Measurements from ENCODE around the gene NLGN1.

NLGN1 gene

GRCh38 chr3:174051191-174051590 lies 653.6 kb downstream of the NLGN1 start:
- H3K27ac ChIP-seq, result no peak overlapping the region
- TF ChIP-seq, protein P1, sequence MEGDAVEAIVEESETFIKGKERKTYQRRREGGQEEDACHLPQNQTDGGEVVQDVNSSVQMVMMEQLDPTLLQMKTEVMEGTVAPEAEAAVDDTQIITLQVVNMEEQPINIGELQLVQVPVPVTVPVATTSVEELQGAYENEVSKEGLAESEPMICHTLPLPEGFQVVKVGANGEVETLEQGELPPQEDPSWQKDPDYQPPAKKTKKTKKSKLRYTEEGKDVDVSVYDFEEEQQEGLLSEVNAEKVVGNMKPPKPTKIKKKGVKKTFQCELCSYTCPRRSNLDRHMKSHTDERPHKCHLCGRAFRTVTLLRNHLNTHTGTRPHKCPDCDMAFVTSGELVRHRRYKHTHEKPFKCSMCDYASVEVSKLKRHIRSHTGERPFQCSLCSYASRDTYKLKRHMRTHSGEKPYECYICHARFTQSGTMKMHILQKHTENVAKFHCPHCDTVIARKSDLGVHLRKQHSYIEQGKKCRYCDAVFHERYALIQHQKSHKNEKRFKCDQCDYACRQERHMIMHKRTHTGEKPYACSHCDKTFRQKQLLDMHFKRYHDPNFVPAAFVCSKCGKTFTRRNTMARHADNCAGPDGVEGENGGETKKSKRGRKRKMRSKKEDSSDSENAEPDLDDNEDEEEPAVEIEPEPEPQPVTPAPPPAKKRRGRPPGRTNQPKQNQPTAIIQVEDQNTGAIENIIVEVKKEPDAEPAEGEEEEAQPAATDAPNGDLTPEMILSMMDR (IDR thresholded peaks at IDR 0.05), result no peak
- no peak for TF ChIP-seq ZFX (IDR thresholded peaks at IDR 0.05; ENCODE audit: borderline replicate concordance)

GRCh38 chr3:174058804-174059203 lies 661.3 kb downstream of the NLGN1 start:
- no peak overlapping the region for H3K27ac ChIP-seq
- TF ChIP-seq ZFX (IDR thresholded peaks at IDR 0.05; ENCODE audit: borderline replicate concordance), result no peak
- TF ChIP-seq, protein P1 (IDR thresholded peaks at IDR 0.05), result no peak

GRCh38 chr3:174060431-174060830 lies 662.9 kb downstream of the NLGN1 start:
- H3K27ac ChIP-seq, result no peak overlapping the region
- no peak for TF ChIP-seq ZFX (IDR thresholded peaks at IDR 0.05; ENCODE audit: borderline replicate concordance)
- TF ChIP-seq, protein P1 (IDR thresholded peaks at IDR 0.05), result no peak

- no peak overlapping the region for H3K27ac ChIP-seq
- TF ChIP-seq, protein P1 (IDR thresholded peaks at IDR 0.05), result no peak
- no peak for TF ChIP-seq ZFX (IDR thresholded peaks at IDR 0.05; ENCODE audit: borderline replicate concordance)
These were observed 663.6 kb downstream of the NLGN1 start for GRCh38 chr3:174061162-174061561.

DNA sequence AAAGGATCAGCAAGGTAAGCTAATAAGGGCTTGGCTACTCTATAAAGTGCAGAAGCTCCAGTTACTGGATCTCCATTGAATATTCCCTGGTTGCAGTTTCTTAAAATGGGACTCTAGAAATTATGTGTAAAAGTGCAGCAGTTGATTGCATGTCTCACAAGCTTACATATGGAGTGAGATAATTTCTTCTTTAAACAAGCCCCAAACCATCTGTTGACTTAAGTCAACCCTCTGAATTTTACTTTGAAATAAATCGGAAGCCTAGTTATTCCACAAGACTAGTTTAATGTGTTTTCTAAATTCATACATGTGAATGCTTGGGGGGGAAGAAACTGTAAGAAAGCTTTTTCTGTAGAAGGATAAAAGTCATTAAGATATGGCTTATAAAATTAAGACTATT lies 664.2 kb downstream of the NLGN1 start:
- TF ChIP-seq, protein P1 (IDR thresholded peaks at IDR 0.05), result no peak
- TF ChIP-seq ZFX (IDR thresholded peaks at IDR 0.05; ENCODE audit: borderline replicate concordance), result no peak
- H3K27ac ChIP-seq, result no peak overlapping the region

DNA sequence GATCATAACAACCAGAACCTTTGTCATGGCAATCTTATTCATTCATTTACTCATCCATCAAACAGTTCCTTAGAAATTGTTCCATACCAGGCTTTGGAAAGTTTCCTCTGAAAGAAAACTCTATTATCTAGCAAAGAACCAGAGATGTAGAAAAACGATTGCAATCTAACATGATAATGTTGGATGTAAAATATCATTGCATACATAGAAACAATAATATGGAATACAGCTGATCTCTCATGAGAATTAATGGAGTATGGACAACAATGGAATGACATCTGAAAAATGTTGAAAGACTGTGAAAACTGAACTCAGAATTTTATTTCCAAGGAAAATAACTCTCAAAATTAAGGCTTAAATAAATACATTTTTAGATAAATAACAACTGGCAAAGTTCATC lies 665.4 kb downstream of the NLGN1 start:
- TF ChIP-seq, protein P1 (IDR thresholded peaks at IDR 0.05), result no peak
- TF ChIP-seq ZFX (IDR thresholded peaks at IDR 0.05; ENCODE audit: borderline replicate concordance), result no peak
- no peak overlapping the region for H3K27ac ChIP-seq

DNA sequence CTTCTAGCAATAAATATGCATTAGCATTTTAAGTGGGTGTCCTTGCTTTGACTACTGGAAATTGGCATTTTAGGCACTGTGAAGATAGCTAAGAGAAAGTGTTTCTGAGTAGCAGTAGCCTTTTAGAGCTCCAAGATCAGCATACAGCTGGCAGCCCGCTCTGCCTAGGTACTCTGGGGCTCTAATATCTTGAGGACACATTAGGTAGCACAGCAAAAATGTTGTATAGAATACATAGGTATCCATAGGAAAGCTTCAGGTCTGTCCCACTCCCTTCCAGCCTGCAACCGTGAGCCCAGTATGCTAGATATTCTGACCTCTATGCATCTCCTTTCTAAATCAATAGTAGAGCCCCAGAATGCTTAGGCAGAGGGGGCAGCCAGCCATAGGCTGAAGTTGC lies 670.5 kb downstream of the NLGN1 start:
- no peak for TF ChIP-seq ZFX (IDR thresholded peaks at IDR 0.05; ENCODE audit: borderline replicate concordance)
- TF ChIP-seq, protein P1 (IDR thresholded peaks at IDR 0.05), result no peak
- H3K27ac ChIP-seq, result no peak overlapping the region
